Adrenal gland (tissue), 12 donors: Measurements from ENCODE around the gene RPL6. TPM values are rescaled to one million over a fixed set of nuclear protein-coding genes. Genes with fewer than 3 reads are reported as not detected.
A peak's percentile ranks its signal among the peaks of the same experiment; 100 is the strongest.

ENCODE experiments used
- DNase-seq, 7 donors: peaks; one replicate each; pipeline ENCODE4 v3.0.0-alpha.2; 2019 to 2020
- H3K27ac ChIP-seq, 5 donors: fragments of 200-600 bp; sonication (generic) in 4 of 5; 1 replicate in 3 of 5; 2 replicates in 2 of 5; pipeline versions ENCODE4 v1.5.1 to v1.8.0; 2016 to 2020; ENCODE audit warnings: mild to moderate bottlenecking in 1 of 5
- H3K27me3 ChIP-seq: fragments of 200-600 bp; 2 replicates; pipeline ENCODE4 v1.8.0; 2021
- H3K36me3 ChIP-seq, 2 donors: fragments of 200-600 bp; replicated peaks in 1 of 2; 1 replicate in 1 of 2; 2 replicates in 1 of 2; pipeline versions ENCODE4 v1.5.1 to v1.8.0; 2018 to 2022
- H3K4me1 ChIP-seq, 2 donors: fragments of 200-600 bp; replicated peaks in 1 of 2; 1 replicate in 1 of 2; 2 replicates in 1 of 2; pipeline versions ENCODE4 v1.5.1 to v1.8.0; 2018 to 2021
- H3K4me3 ChIP-seq, 4 donors: fragments of 200-600 bp; sonication (generic) in 3 of 4; one replicate each; pipeline ENCODE4 v1.5.1; 2016 to 2018
- H3K9me3 ChIP-seq, 3 donors: fragments of 200-600 bp; sonication (generic) in 1 of 3; replicated peaks in 1 of 3; 1 replicate in 2 of 3; 2 replicates in 1 of 3; pipeline versions ENCODE4 v1.5.1 to v1.8.0; 2016 to 2021
- POLR2A ChIP-seq, 2 donors: fragments of 450-650 bp; IDR thresholded peaks; one replicate each; pipeline ENCODE4 v1.6.1; 2017; ENCODE audit warnings: antibody characterized with exemption in 2 of 2, mild to moderate bottlenecking in 2 of 2, moderate library complexity in 1 of 2
- WGBS, 4 donors: extraction: QIAGEN DNeasy Blood & Tissue Kit in 2 of 4; methylation state at CpG; one replicate each; pipeline versions ENCODE4 v1.1.5 to v1.1.7; 2013 to 2017; 5-methylcytosine and 5-hydroxymethylcytosine counted together
- intact Hi-C, 2 donors: fragments of 100-400 bp; cut with DNase I; formaldehyde crosslinking; loops; one replicate each; pipeline versions ENCODE4 v1.14.1 to v1.15.0; 2022 to 2023
- polyA plus RNA-seq, 3 donors: library from polyadenylated mRNA; stranded (reverse); fragments of 200-250 nt in 2 of 3; fragments of 350-450 nt in 1 of 3; fragmentation: Illumina TruSeq in 1 of 3; extraction: RNeasy Lipid Tissue Mini Kit (QIAGEN cat#74804) in 1 of 3; gene quantifications; one replicate each; pipeline ENCODE4 v1.2.3, GENCODE V29; 2013 to 2014
- total RNA-seq, 9 donors: library from RNA; depleted of rRNA in 4 of 9; stranded (reverse); fragments of >200 nt in 4 of 9; fragments of 120-200 nt in 1 of 9; fragmentation: NEBNext Ultra II Directional in 1 of 9; extraction: Animal tissue kit (Norgen Biotek cat#: 25700) in 1 of 9; gene quantifications; one replicate each; pipeline versions ENCODE4 v1.1.0 to v1.2.4, GENCODE V29; 2013 to 2023
- TF ChIP-seq, protein P1 (sequence below), 6 experiments: fragments of 450-650 bp in 4 of 6; fragments of 200-600 bp in 2 of 6; sonication (generic) in 1 of 6; IDR thresholded peaks; 1 replicate in 5 of 6; 2 replicates in 1 of 6; pipeline versions ENCODE4 v1.5.1 to v1.8.0; 2016 to 2021; ENCODE audit warnings: antibody characterized with exemption in 6 of 6, mild to moderate bottlenecking in 2 of 6, moderate library complexity in 1 of 6
- donor health status: healthy with polysubstance abuse.
- donor health status: Bipolar disorder and iron deficiency.
- donor health status: DM: yes; HTN: yes; CAD: no.
- donor health status: DM: no; HTN: no; CAD: no.
- donor health status: DM: no; HTN: no; CAD: no.
- donor health status: DM: yes; HTN: yes; CAD: no.

Gene RPL6
- total and polyA plus RNA-seq, 12 donors: 976 to 2,265 (median 1,369) TPM

DNA sequence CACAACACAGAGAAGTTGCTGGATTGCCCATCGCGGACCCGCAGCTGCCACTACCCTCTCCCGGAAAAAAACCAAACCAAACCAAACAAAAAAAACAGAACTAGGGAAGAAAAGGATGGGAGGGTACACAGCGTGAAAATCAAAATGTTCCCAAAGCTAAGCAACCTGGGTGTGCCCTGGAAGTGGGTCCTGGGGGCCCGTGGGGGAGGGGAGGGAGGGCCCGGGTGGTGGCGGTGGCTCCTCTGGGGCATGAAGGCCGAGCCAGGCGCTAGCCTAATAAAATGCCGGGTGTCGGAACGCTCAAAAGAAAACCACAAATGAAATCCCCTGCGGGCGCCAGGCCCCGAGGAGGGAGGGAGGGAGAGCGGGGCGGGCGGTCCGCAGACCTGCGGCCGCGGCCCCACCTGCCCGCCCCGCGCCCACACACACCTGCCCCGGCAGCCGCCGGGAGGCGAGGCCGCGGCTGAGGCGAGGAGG lies 28.0 kb downstream of the RPL6 start:
- TF ChIP-seq, protein P1, sequence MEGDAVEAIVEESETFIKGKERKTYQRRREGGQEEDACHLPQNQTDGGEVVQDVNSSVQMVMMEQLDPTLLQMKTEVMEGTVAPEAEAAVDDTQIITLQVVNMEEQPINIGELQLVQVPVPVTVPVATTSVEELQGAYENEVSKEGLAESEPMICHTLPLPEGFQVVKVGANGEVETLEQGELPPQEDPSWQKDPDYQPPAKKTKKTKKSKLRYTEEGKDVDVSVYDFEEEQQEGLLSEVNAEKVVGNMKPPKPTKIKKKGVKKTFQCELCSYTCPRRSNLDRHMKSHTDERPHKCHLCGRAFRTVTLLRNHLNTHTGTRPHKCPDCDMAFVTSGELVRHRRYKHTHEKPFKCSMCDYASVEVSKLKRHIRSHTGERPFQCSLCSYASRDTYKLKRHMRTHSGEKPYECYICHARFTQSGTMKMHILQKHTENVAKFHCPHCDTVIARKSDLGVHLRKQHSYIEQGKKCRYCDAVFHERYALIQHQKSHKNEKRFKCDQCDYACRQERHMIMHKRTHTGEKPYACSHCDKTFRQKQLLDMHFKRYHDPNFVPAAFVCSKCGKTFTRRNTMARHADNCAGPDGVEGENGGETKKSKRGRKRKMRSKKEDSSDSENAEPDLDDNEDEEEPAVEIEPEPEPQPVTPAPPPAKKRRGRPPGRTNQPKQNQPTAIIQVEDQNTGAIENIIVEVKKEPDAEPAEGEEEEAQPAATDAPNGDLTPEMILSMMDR (IDR thresholded peaks at IDR 0.05): no peak
- no peak for TF ChIP-seq POLR2A (IDR thresholded peaks at IDR 0.05)

DNA sequence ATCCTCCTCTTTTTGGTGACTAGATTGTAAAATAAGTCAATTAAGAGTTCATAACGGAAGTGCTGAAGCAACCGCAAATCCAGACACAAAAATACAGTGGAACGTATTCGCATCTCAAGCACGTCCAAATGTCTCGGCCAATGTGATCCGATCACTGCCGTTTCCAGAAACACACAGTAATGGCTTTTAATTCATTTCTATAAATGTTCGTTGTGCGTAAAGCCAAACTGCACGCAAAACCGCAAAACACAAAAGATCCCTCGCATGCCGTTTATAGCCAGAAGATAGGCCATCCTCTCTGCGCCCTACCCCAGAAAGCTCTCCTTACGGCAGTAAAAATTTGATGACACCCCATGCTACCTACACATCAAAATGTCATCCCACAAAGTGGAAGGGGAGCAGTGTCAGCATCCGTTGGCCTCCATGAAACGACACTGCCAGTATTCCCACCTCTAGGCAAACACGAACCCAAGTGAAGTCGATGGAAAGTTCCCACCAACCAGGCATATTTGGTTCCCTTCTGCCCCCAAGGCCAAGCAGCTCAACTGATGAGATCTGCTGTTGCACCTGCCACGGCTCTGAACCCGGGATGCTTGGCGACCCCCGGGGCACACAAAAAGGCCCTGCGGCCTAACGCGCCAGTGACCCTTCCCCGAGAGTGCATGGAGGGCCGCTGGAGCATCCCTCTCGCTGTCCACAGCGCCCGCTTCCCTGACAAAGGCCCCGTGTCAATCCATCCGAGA lies 28.6 kb downstream of the RPL6 start:
- intact Hi-C loops: loop anchor here in 1 of 2 donors (10.0 kb wide), 1 partner anchor 186 kb away; no protein-coding TSS in a partner anchor
- H3K27ac ChIP-seq: peak overlapping the region in 2 of 5 donors; percentile 75 to 90

More for the DNA sequence above, 28.0 kb downstream of the RPL6 start:
- Histone ChIP-seq H3K27ac (peak overlapping the region; percentile 60 to 90 (median 75)), H3K4me1 (peaks cover 5 to 16% of the 10 kb centered on the region in 2 donors), H3K27me3 (no peaks in the 10 kb centered on the region), H3K4me3 (peak overlapping the region; percentile 54 to 97 (median 80)), H3K36me3 (no peaks in the 10 kb centered on the region), H3K9me3 (no peaks in the 10 kb centered on the region)
- intact Hi-C loops: loop anchor here in 1 of 2 donors (10.0 kb wide), 1 partner anchor 187 kb away; no protein-coding TSS in a partner anchor
- peak in 5 of 7 donors; percentile 24 to 53 (median 31) for DNase-seq
- 0 to 3% (median 1%) methylated on average over 13 to 33 of the region's 33 CpGs for WGBS, 4 donors

DNA sequence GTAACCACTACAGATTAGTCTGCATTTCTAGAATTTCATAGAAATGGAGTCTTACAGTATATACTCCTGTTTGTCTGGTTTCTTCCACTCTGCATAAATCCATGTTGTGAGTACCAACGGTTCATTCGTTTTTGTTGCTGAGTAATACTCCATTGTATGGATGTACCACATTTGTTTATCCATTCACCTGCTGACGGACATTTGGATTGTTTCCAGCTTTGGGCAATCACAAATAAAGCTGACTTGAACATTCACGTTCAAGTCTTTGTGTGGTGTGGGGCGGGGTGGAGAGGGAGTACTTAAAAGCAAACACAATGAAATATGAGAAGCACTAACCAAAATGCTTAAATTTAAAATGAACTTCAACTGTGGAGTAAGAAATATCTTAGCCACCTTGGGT lies 34.3 kb downstream of the RPL6 start:
- intact Hi-C loops: no loop called here
- H3K36me3 ChIP-seq: no peaks in the 10 kb centered on the region
- H3K27me3 ChIP-seq: no peaks in the 10 kb centered on the region
- H3K9me3 ChIP-seq: no peaks in the 10 kb centered on the region
- TF ChIP-seq POLR2A (IDR thresholded peaks at IDR 0.05): no peak
- TF ChIP-seq, protein P1 (IDR thresholded peaks at IDR 0.05): no peak
- no peak overlapping the region for H3K4me3 ChIP-seq
- peaks cover 4 to 6% of the 10 kb centered on the region in 2 donors for H3K4me1 ChIP-seq
- WGBS, 4 donors: 80 to 89% (median 86%) methylated on average over 5 of the region's 5 CpGs
- DNase-seq: no peak
- no peak overlapping the region for H3K27ac ChIP-seq

More for the DNA sequence above, 28.6 kb downstream of the RPL6 start:
- 52 to 68% (median 55%) methylated on average over 24 to 34 of the region's 34 CpGs for WGBS, 4 donors
- H3K9me3 ChIP-seq: no peaks in the 10 kb centered on the region
- no peak for TF ChIP-seq POLR2A (IDR thresholded peaks at IDR 0.05)
- TF ChIP-seq, protein P1 (IDR thresholded peaks at IDR 0.05): no peak
- peaks cover 5 to 16% of the 10 kb centered on the region in 2 donors for H3K4me1 ChIP-seq
- no peaks in the 10 kb centered on the region for H3K27me3 ChIP-seq
- DNase-seq: peak in 1 of 7 donors; percentile 23
- peak overlapping the region in 2 of 4 donors; percentile 54 to 97 for H3K4me3 ChIP-seq
- no peaks in the 10 kb centered on the region for H3K36me3 ChIP-seq

DNA sequence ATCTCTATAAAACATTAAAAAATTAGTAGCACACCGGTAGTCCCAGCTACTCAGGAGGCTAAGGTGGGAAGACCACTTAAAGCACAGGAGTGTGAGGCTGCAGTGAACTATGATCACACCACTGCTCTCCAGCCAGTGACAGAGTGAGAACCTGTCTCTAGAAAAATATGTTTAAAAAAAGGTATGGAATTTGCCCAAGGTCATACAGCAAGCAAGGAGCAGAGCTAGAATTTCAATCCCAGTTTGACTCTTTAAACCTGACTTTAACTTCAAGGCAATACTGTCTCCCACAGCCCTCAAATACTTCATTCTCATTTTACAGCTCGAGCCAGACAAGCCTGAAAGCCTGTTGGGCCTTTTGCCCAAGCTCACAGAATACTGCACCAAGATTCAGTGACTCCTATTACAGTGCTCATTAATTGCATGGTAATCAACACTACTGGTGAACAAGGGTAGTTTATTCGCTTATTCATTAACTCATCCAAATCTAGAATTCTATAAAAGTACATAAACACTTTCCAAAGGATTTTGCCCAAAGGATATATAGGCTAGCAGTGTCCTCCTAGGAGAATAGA lies 35.2 kb downstream of the RPL6 start:
- Histone ChIP-seq H3K27me3 (no peaks in the 10 kb centered on the region), H3K4me1 (peaks cover 4 to 6% of the 10 kb centered on the region in 2 donors), H3K36me3 (no peaks in the 10 kb centered on the region), H3K27ac (no peak overlapping the region), H3K9me3 (no peaks in the 10 kb centered on the region), H3K4me3 (no peak overlapping the region)
- intact Hi-C loops: no loop called here
- TF ChIP-seq POLR2A (IDR thresholded peaks at IDR 0.05): no peak
- TF ChIP-seq, protein P1 (IDR thresholded peaks at IDR 0.05): no peak
- no peak for DNase-seq
- 80 to 88% (median 83%) methylated on average over 3 of the region's 3 CpGs for WGBS, 4 donors
